Measurements from ENCODE around the gene TRAPPC3.

DNA sequence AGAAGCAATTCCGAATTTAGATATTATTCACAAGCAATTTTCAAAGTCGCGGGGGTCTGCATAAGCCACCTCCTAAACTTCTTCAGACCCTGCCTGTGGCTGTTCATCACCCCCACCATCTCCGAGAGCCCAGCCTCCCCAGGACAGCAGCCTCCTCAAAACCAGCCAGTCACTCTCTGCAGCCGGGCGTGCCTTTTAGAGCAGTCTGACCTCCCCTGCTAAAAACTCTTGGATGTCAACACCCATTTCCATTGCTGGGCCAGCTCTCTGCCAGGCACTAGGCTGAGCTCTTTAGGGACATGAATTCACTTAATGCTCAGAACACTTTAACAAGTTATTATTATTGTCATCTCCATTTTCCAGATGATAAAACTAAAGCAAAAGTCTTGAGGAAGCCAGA lies 48.9 kb downstream of the TRAPPC3 start:
- TF ChIP-seq, protein P1, sequence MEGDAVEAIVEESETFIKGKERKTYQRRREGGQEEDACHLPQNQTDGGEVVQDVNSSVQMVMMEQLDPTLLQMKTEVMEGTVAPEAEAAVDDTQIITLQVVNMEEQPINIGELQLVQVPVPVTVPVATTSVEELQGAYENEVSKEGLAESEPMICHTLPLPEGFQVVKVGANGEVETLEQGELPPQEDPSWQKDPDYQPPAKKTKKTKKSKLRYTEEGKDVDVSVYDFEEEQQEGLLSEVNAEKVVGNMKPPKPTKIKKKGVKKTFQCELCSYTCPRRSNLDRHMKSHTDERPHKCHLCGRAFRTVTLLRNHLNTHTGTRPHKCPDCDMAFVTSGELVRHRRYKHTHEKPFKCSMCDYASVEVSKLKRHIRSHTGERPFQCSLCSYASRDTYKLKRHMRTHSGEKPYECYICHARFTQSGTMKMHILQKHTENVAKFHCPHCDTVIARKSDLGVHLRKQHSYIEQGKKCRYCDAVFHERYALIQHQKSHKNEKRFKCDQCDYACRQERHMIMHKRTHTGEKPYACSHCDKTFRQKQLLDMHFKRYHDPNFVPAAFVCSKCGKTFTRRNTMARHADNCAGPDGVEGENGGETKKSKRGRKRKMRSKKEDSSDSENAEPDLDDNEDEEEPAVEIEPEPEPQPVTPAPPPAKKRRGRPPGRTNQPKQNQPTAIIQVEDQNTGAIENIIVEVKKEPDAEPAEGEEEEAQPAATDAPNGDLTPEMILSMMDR (conservative IDR thresholded peaks at IDR 0.05; ENCODE audit: low read depth, low read length): no peak
- no peak for TF ChIP-seq EZH2phosphoT487 (IDR thresholded peaks at IDR 0.05; ENCODE audit: borderline replicate concordance, low read length)
- no peak for TF ChIP-seq EZH2 (IDR thresholded peaks at IDR 0.05; ENCODE audit: low read length, unreplicated experiment)
